A673 (cell line): ENCODE data around the gene ZNF511. TPM values are rescaled to one million over a fixed set of nuclear protein-coding genes. Genes with fewer than 3 reads are reported as not detected.

Source experiments
- BruUV-seq: library from RNA; stranded (reverse); fragments of 400-500 nt; replicated peaks from 2 replicates; lab custom pipeline; 2021; lab: Mats Ljungman, UMichigan
- CTCF ChIA-PET: fragments of 300-600 bp; sonication (Branson Sonifier 250); formaldehyde crosslinking; loops from one replicate; lab custom pipeline; 2022; ENCODE audit warnings: antibody characterized with exemption; lab: Charles Lee
- POLR2A ChIA-PET: fragments of 300-600 bp; sonication (Branson Sonifier 250); formaldehyde crosslinking; loops from one replicate; lab custom pipeline; 2022; ENCODE audit warnings: antibody characterized with exemption; ENCODE audit not compliant: low non-redundant PET; lab: Charles Lee
- DNase-seq: peaks from one replicate; pipeline ENCODE4 v3.0.0-alpha.2; 2015; ENCODE audit warnings: low spot score
- H3K27ac ChIP-seq: fragments of 200-600 bp; sonication (generic); 2 replicates; pipeline ENCODE4 v1.5.1; 2016; ENCODE audit warnings: mixed run types, low read depth, mild to moderate bottlenecking, mixed read lengths, antibody characterized with exemption, low read length; ENCODE audit not compliant: poor library complexity, severe bottlenecking
- H3K27me3 ChIP-seq: fragments of 200-600 bp; sonication (generic); replicated peaks from 2 replicates; pipeline ENCODE4 v1.6.1; 2017; ENCODE audit warnings: mixed run types, low read depth, mild to moderate bottlenecking, mixed read lengths, antibody characterized with exemption, low read length; ENCODE audit not compliant: insufficient read depth, poor library complexity
- H3K36me3 ChIP-seq: fragments of 200-600 bp; sonication (generic); 2 replicates; pipeline ENCODE4 v1.6.1; 2016; ENCODE audit warnings: mixed run types, mild to moderate bottlenecking, mixed read lengths, antibody characterized with exemption, low read length; ENCODE audit not compliant: insufficient read depth, poor library complexity, severe bottlenecking
- H3K4me1 ChIP-seq: fragments of 200-600 bp; sonication (generic); 2 replicates; pipeline ENCODE4 v1.6.1; 2017; ENCODE audit warnings: mixed run types, mild to moderate bottlenecking, mixed read lengths, antibody characterized with exemption, low read length; ENCODE audit not compliant: insufficient read depth, poor library complexity, severe bottlenecking
- H3K4me3 ChIP-seq: fragments of 200-600 bp; sonication (generic); 2 replicates; pipeline ENCODE4 v1.5.1; 2016; ENCODE audit warnings: low read depth, mixed run types, mild to moderate bottlenecking, mixed read lengths, low read length; ENCODE audit not compliant: poor library complexity, severe bottlenecking
- H3K9me3 ChIP-seq: fragments of 200-600 bp; sonication (generic); 2 replicates; pipeline ENCODE4 v1.6.1; 2016; ENCODE audit warnings: mixed run types, low read depth, mild to moderate bottlenecking, mixed read lengths, antibody characterized with exemption, low read length; ENCODE audit not compliant: poor library complexity, severe bottlenecking
- CTCF ChIP-seq: fragments of 300-800, 200-600 bp; sonication (generic); conservative IDR thresholded peaks from 2 replicates; pipeline ENCODE4 v1.5.1; 2017; ENCODE audit warnings: low read depth, mild to moderate bottlenecking, antibody characterized with exemption, low read length, moderate library complexity, mixed read lengths
- EZH2 ChIP-seq: fragments of 200-600 bp; sonication (generic); IDR thresholded peaks from 2 replicates; pipeline ENCODE4 v1.6.1; 2017; ENCODE audit warnings: borderline replicate concordance, low read depth, mild to moderate bottlenecking, mixed read lengths, antibody characterized with exemption, low read length; ENCODE audit not compliant: poor library complexity, severe bottlenecking
- intact Hi-C: fragments of 100-400 bp; cut with micrococcal nuclease; formaldehyde crosslinking; loops from one replicate; pipeline ENCODE4 v1.10.0; 2022; ENCODE audit not compliant: unreplicated experiment
- total RNA-seq: library from RNA; stranded (reverse); gene quantifications from 2 replicates; pipeline ENCODE4 v1.2.3, GENCODE V29; 2021

Gene ZNF511
- total RNA-seq, 1 experiment from 2014 or later: 61.4 TPM

- intact Hi-C loops: no loop called here
- no peak for DNase-seq
- H3K4me1 ChIP-seq: no peaks in the 10 kb centered on the region
- TF ChIP-seq EZH2 (no peak), CTCF (no peak)
- BruUV-seq: no TSS peak
- ChIA-PET CTCF (no interaction called here), POLR2A (no interaction called here)
- no peaks in the 10 kb centered on the region for H3K36me3 ChIP-seq
- no peak overlapping the region for H3K4me3 ChIP-seq
- peaks cover under 1% of the 10 kb centered on the region for H3K27me3 ChIP-seq
- no peak overlapping the region for H3K27ac ChIP-seq
- H3K9me3 ChIP-seq: no peaks in the 10 kb centered on the region
These were observed 38.5 kb upstream of the ZNF511 start for GRCh38 chr10:133270204-133270603.

GRCh38 chr10:133270773-133271297 is 37.9 kb upstream of the ZNF511 start:
- H3K27ac ChIP-seq: no peak overlapping the region
- no peak for DNase-seq
- intact Hi-C loops: no loop called here
- ChIA-PET POLR2A (no interaction called here), CTCF (no interaction called here)
- no peaks in the 10 kb centered on the region for H3K36me3 ChIP-seq
- TF ChIP-seq EZH2 (no peak), CTCF (no peak)
- no TSS peak for BruUV-seq
- no peak overlapping the region for H3K4me3 ChIP-seq
- no peaks in the 10 kb centered on the region for H3K4me1 ChIP-seq
- no peaks in the 10 kb centered on the region for H3K9me3 ChIP-seq
- H3K27me3 ChIP-seq: peaks cover 7% of the 10 kb centered on the region

- intact Hi-C loops: no loop called here
- Histone ChIP-seq H3K4me1 (no peaks in the 10 kb centered on the region), H3K27ac (no peak overlapping the region), H3K27me3 (peaks cover 15% of the 10 kb centered on the region), H3K9me3 (no peaks in the 10 kb centered on the region), H3K36me3 (no peaks in the 10 kb centered on the region), H3K4me3 (no peak overlapping the region)
- POLR2A ChIA-PET: no interaction called here
- TF ChIP-seq EZH2: no peak
- no peak for TF ChIP-seq CTCF
- no peak for DNase-seq
- BruUV-seq: no TSS peak
- CTCF ChIA-PET: no interaction called here
These were observed 37.0 kb upstream of the ZNF511 start for GRCh38 chr10:133271521-133272300.
